Lower leg skin (tissue), 4 donors: ENCODE measurements around the gene ZNF557. TPM values are rescaled to one million over a fixed set of nuclear protein-coding genes. Genes with fewer than 3 reads are reported as not detected.
A peak's percentile ranks its signal among the peaks of the same experiment; 100 is the strongest.
"Not testable (repeated sequence)": the region's sequence is repeated elsewhere in the genome, so short reads cannot be mapped to it uniquely, and the experiment has no call there.

Experiments used
- DNase-seq, 2 donors: peaks; one replicate each; pipeline ENCODE4 v3.0.0-alpha.2; 2019; ENCODE audit warnings: low spot score in 2 of 2
- H3K4me3 ChIP-seq: fragments of 200-600 bp; sonication (generic); 2 replicates; pipeline ENCODE4 v1.5.1; 2017; ENCODE audit warnings: mild to moderate bottlenecking, low read depth; ENCODE audit not compliant: poor library complexity, severe bottlenecking
- POLR2A ChIP-seq, 2 donors: fragments of 450-650 bp; IDR thresholded peaks; one replicate each; pipeline ENCODE4 v1.6.1; 2016 to 2017; ENCODE audit warnings: antibody characterized with exemption in 2 of 2, mild to moderate bottlenecking in 1 of 2, moderate library complexity in 1 of 2
- WGBS, 2 donors: methylation state at CpG; one replicate each; pipeline ENCODE4 v1.1.5; 2018; 5-methylcytosine and 5-hydroxymethylcytosine counted together
- intact Hi-C: fragments of 100-400 bp; cut with DNase I; formaldehyde crosslinking; loops from one replicate; pipeline ENCODE4 v1.15.0; 2023; ENCODE audit warnings: low total_unique reads
- total RNA-seq, 4 donors: library from RNA; depleted of rRNA; stranded (reverse); fragments of >200 nt; gene quantifications; one replicate each; pipeline ENCODE4 v1.1.0, GENCODE V29; 2016
- TF ChIP-seq, protein P1 (sequence below), 3 donors: fragments of 450-650 bp; IDR thresholded peaks; one replicate each; pipeline ENCODE4 v1.5.1; 2016; ENCODE audit warnings: antibody characterized with exemption in 3 of 3, mild to moderate bottlenecking in 3 of 3, moderate library complexity in 2 of 3

ZNF557 gene
- total RNA-seq, 4 donors from 2014 or later, result 7.0 to 11.3 (median 9.4) TPM

DNA sequence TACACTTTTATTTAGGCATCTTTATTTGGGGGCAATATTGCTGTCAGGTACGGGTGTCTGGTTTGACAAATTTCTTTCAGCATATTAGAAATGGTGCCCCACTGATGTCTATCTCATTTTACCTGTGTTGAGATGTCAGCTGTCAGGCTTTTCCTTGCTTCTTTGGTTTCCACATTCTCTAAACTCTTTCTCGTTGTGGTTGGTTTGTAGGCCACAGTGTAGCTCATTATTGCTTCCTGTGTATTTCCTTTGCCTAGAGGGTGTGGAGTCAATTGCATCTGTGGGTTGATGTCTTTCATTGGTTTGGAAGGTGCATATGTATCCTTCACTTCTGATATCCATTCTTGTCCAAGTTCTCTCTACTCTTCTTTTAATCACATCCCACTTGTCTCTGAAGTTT lies 9.5 kb upstream of the ZNF557 start:
- H3K4me3 ChIP-seq, DNase-seq, intact Hi-C loops: not testable (repeated sequence)
- 71 to 78% methylated on average over 2 of the region's 2 CpGs for WGBS, 2 donors

DNA sequence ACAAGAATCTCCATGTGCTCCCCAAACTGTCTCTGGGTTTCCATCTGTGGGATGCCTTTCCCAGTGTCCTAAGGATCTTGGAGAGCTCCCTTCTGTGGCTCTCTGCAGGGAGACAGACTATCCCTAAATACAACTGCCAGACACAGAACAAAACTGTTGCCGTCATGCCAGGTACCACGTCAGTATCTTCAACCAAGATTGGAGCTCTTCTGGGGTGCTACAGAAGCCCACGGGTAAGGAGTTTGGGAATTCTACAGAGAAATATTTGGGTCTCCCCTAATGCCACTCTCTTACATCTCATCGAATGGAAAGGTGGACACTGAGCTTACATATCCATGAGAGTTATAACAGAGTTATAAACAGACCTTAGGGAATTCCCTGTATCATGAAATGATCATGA lies 6.2 kb upstream of the ZNF557 start:
- H3K4me3 ChIP-seq, result no peak overlapping the region
- WGBS, 2 donors, result 78 to 80% methylated on average over 4 of the region's 4 CpGs
- no peak for DNase-seq
- TF ChIP-seq POLR2A (IDR thresholded peaks at IDR 0.05), result no peak
- TF ChIP-seq, protein P1, sequence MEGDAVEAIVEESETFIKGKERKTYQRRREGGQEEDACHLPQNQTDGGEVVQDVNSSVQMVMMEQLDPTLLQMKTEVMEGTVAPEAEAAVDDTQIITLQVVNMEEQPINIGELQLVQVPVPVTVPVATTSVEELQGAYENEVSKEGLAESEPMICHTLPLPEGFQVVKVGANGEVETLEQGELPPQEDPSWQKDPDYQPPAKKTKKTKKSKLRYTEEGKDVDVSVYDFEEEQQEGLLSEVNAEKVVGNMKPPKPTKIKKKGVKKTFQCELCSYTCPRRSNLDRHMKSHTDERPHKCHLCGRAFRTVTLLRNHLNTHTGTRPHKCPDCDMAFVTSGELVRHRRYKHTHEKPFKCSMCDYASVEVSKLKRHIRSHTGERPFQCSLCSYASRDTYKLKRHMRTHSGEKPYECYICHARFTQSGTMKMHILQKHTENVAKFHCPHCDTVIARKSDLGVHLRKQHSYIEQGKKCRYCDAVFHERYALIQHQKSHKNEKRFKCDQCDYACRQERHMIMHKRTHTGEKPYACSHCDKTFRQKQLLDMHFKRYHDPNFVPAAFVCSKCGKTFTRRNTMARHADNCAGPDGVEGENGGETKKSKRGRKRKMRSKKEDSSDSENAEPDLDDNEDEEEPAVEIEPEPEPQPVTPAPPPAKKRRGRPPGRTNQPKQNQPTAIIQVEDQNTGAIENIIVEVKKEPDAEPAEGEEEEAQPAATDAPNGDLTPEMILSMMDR (IDR thresholded peaks at IDR 0.05), result no peak
- intact Hi-C loops, result no loop called here

DNA sequence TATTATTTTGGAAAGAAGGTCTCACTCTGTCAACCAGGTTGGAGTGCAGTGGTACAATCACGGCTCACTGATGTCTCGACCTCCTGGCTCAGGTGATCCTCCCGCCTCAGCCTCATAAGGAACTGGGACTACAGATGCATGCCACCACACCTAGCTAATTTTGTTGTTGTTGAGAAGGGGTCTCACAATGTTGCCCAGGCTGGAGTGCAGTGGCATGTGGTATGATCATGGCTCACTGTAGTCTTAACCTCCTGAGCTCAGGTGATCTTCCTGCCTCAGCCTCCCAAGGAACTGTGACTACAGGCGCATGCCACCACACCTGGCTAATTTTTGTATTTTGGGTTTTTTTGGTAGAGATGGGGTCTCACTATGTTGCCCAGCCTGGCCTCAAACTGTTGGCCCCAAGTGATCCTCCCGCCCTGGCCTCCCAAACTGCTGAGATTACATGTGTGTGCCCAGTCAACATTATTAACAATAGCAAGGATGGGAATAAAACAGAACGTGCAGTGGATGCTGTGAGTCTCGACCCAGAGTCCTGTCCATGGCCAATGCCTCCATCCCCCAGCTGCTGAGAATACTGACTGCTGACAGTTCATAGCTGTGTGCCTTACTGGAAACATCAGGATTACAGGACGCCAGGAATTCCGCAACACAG lies 5.6 kb upstream of the ZNF557 start:
- no peak for TF ChIP-seq POLR2A (IDR thresholded peaks at IDR 0.05)
- TF ChIP-seq, protein P1 (IDR thresholded peaks at IDR 0.05), result no peak
- intact Hi-C loops, result no loop called here
- no peak for DNase-seq
- WGBS, 2 donors, result 90 to 93% methylated on average over 9 of the region's 9 CpGs
- no peak overlapping the region for H3K4me3 ChIP-seq

DNA sequence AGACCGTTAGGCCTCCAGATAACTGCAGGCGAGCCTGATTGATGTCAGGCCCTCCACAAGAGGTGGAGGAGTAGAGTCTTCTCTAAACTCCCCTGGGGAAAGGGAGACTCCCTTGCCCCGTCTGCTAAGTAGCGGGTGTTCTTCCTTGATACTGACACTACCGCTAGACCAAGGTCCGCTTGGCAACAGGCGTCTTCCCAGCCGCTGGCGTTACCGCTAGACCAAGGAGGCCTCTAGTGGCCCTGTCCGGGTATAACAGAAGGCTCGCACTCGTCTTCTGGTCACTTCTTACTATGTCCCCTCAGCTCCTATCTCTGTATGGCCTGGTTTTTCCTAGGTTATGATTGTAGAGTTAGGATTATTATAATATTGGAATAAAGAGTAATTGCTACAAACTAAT lies 2.4 kb upstream of the ZNF557 start:
- WGBS, 2 donors, result 44 to 66% methylated on average over 13 of the region's 13 CpGs
- H3K4me3 ChIP-seq, DNase-seq, intact Hi-C loops: not testable (repeated sequence)

DNA sequence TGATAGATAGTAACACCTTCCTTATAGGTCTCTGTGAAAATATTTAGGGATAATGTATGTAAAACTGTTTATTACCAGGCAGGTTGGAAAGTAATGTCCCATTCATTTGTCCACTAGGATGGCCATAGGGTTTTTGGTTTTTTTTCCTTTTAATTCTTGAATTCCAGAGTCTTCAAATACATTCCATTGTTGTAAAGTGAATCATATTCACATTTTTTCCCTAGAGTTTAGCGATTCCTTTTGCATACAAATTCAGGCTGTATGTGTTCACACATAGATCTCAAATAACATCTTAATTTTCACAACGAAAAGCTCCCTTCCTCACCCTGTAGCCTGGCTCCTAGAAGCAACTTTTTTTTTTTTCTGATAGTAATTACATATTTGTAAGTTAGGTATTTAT lies 1.8 kb upstream of the ZNF557 start:
- no peak for TF ChIP-seq POLR2A (IDR thresholded peaks at IDR 0.05)
- TF ChIP-seq, protein P1 (IDR thresholded peaks at IDR 0.05), result no peak
- intact Hi-C loops, result no loop called here
- DNase-seq, result no peak
- 64 to 74% methylated on average over 2 of the region's 2 CpGs for WGBS, 2 donors
- H3K4me3 ChIP-seq, result no peak overlapping the region

DNA sequence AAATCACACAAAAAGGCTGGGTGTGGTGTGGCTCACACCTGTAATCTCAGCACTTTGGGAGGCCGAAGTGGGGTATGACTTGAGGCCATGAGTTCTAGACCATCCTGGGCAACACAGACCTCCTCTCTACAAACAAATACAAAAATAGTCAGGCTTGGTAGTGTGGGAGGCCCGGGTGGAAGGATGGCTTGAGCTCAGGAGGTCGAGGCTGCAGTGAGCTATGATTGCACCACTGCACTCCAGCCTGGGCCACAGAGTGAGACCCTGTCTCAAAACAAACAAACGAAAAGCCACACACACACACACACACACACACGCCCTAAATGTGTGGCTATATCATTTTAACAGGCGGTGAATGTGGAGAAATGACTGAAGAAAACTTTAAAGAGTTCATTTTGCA lies 904 bp upstream of the ZNF557 start:
- no peak overlapping the region for H3K4me3 ChIP-seq
- TF ChIP-seq POLR2A (IDR thresholded peaks at IDR 0.05), result no peak
- TF ChIP-seq, protein P1 (IDR thresholded peaks at IDR 0.05), result no peak
- 84 to 85% methylated on average over 6 of the region's 6 CpGs for WGBS, 2 donors
- intact Hi-C loops, result no loop called here
- DNase-seq, result no peak

DNA sequence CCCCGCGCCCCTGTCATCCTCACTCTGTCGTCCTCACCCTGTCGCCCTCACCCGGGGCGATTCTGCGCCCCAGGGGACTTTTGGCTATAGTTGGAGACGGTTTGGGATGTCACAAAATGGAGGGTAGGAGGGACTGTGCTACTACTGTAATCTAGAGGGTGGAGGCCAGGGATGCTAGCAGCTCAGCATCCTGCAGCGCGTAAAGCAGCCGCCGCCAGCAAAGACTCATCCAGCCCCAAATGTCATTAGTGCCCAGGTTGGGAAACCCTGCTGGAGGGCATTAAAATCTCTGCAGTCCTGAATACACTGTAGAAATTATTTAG lies 362 bp downstream of the ZNF557 start:
- TF ChIP-seq POLR2A (IDR thresholded peaks at IDR 0.05), result no peak
- TF ChIP-seq, protein P1 (IDR thresholded peaks at IDR 0.05), result no peak
- H3K4me3 ChIP-seq, result peak overlapping the region; percentile 94
- DNase-seq, result no peak
- intact Hi-C loops, result no loop called here
- whole genome bisulfite sequencing, 2 donors, result 0% methylated on average over 12 of the region's 12 CpGs
